Mesendoderm (in vitro differentiated cells): ENCODE measurements around the gene SMIM20.

Experiments used
- DNase-seq: peaks from one replicate; pipeline ENCODE4 v3.0.0; 2013
- H2AK5ac ChIP-seq: 2 replicates; pipeline ENCODE4 v1.6.1; 2013; ENCODE audit warnings: low read length, inconsistent platforms
- H2BK120ac ChIP-seq: 2 replicates; pipeline ENCODE4 v1.6.1; 2013; ENCODE audit warnings: low read depth, mild to moderate bottlenecking, low read length, moderate library complexity, mixed read lengths
- H2BK15ac ChIP-seq: replicated peaks from 2 replicates; pipeline ENCODE4 v1.6.1; 2013; ENCODE audit warnings: low read depth, mild to moderate bottlenecking, moderate library complexity
- H2BK5ac ChIP-seq: 2 replicates; pipeline ENCODE4 v1.6.1; 2013; ENCODE audit warnings: low read length, inconsistent platforms
- H3K18ac ChIP-seq: 2 replicates; pipeline ENCODE4 v1.6.1; 2013; ENCODE audit warnings: mild to moderate bottlenecking, low read length, mixed read lengths
- H3K23ac ChIP-seq: one replicate; pipeline ENCODE4 v1.6.1; 2013; ENCODE audit warnings: low read length
- H3K27ac ChIP-seq: 2 replicates; pipeline ENCODE4 v1.5.1; 2013; ENCODE audit warnings: low read depth, mild to moderate bottlenecking, inconsistent platforms, low read length, moderate library complexity
- H3K27me3 ChIP-seq: 2 replicates; pipeline ENCODE4 v1.6.1; 2013; ENCODE audit warnings: low read length, control low read depth, mild to moderate bottlenecking, inconsistent platforms; ENCODE audit not compliant: insufficient read depth, poor library complexity
- H3K36me3 ChIP-seq: 2 replicates; pipeline ENCODE4 v1.6.1; 2013; ENCODE audit warnings: low read length, inconsistent platforms; ENCODE audit not compliant: control insufficient read depth, insufficient read depth
- H3K4ac ChIP-seq: one replicate; pipeline ENCODE4 v1.6.1; 2013; ENCODE audit warnings: low read depth, mild to moderate bottlenecking, low read length, moderate library complexity
- H3K4me1 ChIP-seq: 2 replicates; pipeline ENCODE4 v1.6.1; 2013; ENCODE audit warnings: low read depth, low read length, inconsistent platforms; ENCODE audit not compliant: control insufficient read depth
- H3K4me2 ChIP-seq: 2 replicates; pipeline ENCODE4 v1.6.1; 2013; ENCODE audit warnings: low read length
- H3K4me3 ChIP-seq: 2 replicates; pipeline ENCODE4 v1.5.1; 2013; ENCODE audit warnings: mild to moderate bottlenecking, low read length
- H3K56ac ChIP-seq: one replicate; pipeline ENCODE4 v1.6.1; 2013; ENCODE audit warnings: low read length
- H3K79me1 ChIP-seq: 2 replicates; pipeline ENCODE4 v1.6.1; 2013; ENCODE audit warnings: low read length, inconsistent platforms
- H3K79me2 ChIP-seq: 2 replicates; pipeline ENCODE4 v1.6.1; 2013; ENCODE audit warnings: mild to moderate bottlenecking, low read length; ENCODE audit not compliant: control insufficient read depth, insufficient read depth
- H3K9ac ChIP-seq: 2 replicates; pipeline ENCODE4 v1.6.1; 2013; ENCODE audit warnings: low read length, inconsistent platforms
- H4K5ac ChIP-seq: one replicate; pipeline ENCODE4 v1.6.1; 2013; ENCODE audit warnings: low read length
- H4K8ac ChIP-seq: one replicate; pipeline ENCODE4 v1.6.1; 2013; ENCODE audit warnings: low read depth, mild to moderate bottlenecking, control low read depth, low read length, moderate library complexity
- WGBS: extraction: QIAGEN DNeasy Blood & Tissue Kit; methylation state at CpG from one replicate; pipeline ENCODE4 v1.1.7; 2013; ENCODE audit warnings: low lambda C conversion rate, missing lambda C conversion rate; ENCODE audit not compliant: insufficient coverage; ENCODE audit errors: extremely low coverage; 5-methylcytosine and 5-hydroxymethylcytosine counted together

The SMIM20 gene

DNA sequence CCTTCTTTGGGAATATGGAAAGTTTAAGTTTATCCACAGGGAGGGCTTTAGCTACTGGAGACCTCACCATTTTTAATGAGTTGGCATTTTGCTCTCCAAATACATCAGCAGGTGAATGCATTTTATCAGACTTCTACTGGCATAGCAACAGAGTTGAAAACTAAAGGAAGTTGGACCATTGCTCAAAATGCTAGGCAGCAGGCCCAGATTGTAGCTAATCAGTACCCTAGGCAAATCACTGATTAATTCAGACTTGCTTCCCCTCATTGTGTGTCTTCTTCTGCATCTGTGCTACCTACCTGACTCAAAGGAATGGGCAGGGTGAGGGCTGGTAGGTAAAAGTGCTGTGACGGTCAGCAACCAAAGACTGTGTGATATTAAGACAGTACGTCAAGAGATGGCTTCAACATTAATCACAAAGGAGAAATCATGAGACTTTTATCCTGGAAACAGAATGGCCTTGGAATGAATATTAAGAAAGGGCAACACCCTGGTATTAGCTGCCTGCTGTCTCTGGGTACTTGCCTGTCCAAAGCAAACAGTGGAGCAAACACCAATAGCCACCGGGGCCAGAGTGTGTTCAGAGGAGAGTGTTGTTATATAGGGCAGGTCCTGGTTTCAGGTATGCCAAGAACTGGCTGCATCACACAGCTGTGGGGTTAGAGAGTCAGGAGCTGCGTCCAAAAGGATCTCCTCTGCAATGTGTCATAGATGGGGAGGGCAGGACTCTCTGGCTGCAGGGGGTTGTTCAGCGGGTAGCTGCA lies 17.1 kb upstream of the SMIM20 start:
- no peak overlapping the region for H4K5ac ChIP-seq
- no peak overlapping the region for H4K8ac ChIP-seq
- no peak overlapping the region for H3K9ac ChIP-seq
- H3K79me2 ChIP-seq = no peaks in the 10 kb centered on the region
- H3K79me1 ChIP-seq = no peaks in the 10 kb centered on the region
- no peak overlapping the region for H3K4me2 ChIP-seq
- H3K4me3 ChIP-seq = no peak overlapping the region
- H3K56ac ChIP-seq = no peak overlapping the region
- no peak overlapping the region for H2AK5ac ChIP-seq
- no peak overlapping the region for H3K23ac ChIP-seq
- no peak overlapping the region for H3K18ac ChIP-seq
- WGBS = no CpG with 5 or more reads among the region's 5 CpGs
- H2BK5ac ChIP-seq = no peak overlapping the region
- no peaks in the 10 kb centered on the region for H3K36me3 ChIP-seq
- no peak overlapping the region for H2BK120ac ChIP-seq
- no peak for DNase-seq
- no peak overlapping the region for H3K27ac ChIP-seq
- no peak overlapping the region for H2BK15ac ChIP-seq
- H3K4me1 ChIP-seq = peaks cover under 1% of the 10 kb centered on the region
- no peak overlapping the region for H3K4ac ChIP-seq
- no peaks in the 10 kb centered on the region for H3K27me3 ChIP-seq

DNA sequence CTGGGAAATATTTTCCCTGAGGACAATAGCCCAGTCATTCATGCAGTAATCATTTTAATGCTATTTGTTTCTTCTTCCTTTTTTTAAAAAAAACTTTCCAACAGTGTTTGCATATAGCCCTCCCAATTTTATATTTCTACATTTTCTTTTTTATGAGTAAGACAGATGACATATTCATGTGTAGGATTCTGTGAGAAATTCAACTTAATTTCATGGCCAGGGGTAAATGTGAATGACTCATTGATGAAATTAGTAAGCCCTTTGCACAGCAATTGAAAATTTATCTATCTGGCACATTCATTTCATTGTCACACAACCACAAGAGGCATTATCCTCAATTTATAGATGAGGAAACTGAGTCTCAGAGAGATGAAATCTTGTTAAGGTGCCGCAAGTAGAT lies 13.7 kb upstream of the SMIM20 start:
- H3K56ac ChIP-seq = no peak overlapping the region
- no peak overlapping the region for H3K9ac ChIP-seq
- no peak overlapping the region for H3K23ac ChIP-seq
- no peak overlapping the region for H3K18ac ChIP-seq
- H4K8ac ChIP-seq = no peak overlapping the region
- no peaks in the 10 kb centered on the region for H3K27me3 ChIP-seq
- no peak overlapping the region for H3K4me2 ChIP-seq
- H2BK5ac ChIP-seq = no peak overlapping the region
- H3K36me3 ChIP-seq = no peaks in the 10 kb centered on the region
- no peak overlapping the region for H2AK5ac ChIP-seq
- H2BK15ac ChIP-seq = no peak overlapping the region
- DNase-seq = no peak
- H4K5ac ChIP-seq = no peak overlapping the region
- no peak overlapping the region for H2BK120ac ChIP-seq
- no peak overlapping the region for H3K4ac ChIP-seq
- H3K4me3 ChIP-seq = no peak overlapping the region
- no CpG with 5 or more reads among the region's 1 CpG for WGBS
- H3K79me1 ChIP-seq = no peaks in the 10 kb centered on the region
- no peak overlapping the region for H3K27ac ChIP-seq
- no peaks in the 10 kb centered on the region for H3K4me1 ChIP-seq
- no peaks in the 10 kb centered on the region for H3K79me2 ChIP-seq

DNA sequence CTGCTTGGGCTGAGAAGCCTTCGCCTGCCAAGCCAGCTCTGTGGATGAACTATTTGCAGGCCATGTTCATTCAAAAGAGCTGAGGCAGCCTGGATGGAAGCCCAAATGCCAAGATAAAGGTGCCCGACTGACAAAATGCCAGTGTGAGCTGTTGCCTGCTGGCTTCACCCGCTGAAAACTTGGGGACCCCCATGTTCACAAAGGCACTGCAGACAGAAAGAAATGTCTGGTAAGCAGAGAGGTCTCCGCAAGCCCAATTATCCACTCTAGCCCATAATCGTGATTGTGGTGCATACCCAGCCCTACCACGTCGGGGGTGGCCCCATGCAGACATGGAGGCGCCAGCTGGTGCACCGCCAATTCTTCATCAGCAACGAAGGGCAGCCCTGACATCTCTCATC lies 13.0 kb upstream of the SMIM20 start:
- Histone ChIP-seq H3K79me2 (no peaks in the 10 kb centered on the region), H2BK120ac (no peak overlapping the region), H3K27me3 (no peaks in the 10 kb centered on the region), H3K4me3 (no peak overlapping the region), H3K27ac (no peak overlapping the region), H4K5ac (no peak overlapping the region), H3K18ac (no peak overlapping the region), H2BK5ac (no peak overlapping the region), H3K36me3 (no peaks in the 10 kb centered on the region), H2BK15ac (no peak overlapping the region), H3K9ac (no peak overlapping the region), H3K23ac (no peak overlapping the region), H3K4me2 (no peak overlapping the region), H4K8ac (no peak overlapping the region), H3K4me1 (no peaks in the 10 kb centered on the region), H3K4ac (no peak overlapping the region), H3K79me1 (no peaks in the 10 kb centered on the region), H3K56ac (no peak overlapping the region), H2AK5ac (no peak overlapping the region)
- DNase-seq = no peak
- no CpG with 5 or more reads among the region's 10 CpGs for WGBS

DNA sequence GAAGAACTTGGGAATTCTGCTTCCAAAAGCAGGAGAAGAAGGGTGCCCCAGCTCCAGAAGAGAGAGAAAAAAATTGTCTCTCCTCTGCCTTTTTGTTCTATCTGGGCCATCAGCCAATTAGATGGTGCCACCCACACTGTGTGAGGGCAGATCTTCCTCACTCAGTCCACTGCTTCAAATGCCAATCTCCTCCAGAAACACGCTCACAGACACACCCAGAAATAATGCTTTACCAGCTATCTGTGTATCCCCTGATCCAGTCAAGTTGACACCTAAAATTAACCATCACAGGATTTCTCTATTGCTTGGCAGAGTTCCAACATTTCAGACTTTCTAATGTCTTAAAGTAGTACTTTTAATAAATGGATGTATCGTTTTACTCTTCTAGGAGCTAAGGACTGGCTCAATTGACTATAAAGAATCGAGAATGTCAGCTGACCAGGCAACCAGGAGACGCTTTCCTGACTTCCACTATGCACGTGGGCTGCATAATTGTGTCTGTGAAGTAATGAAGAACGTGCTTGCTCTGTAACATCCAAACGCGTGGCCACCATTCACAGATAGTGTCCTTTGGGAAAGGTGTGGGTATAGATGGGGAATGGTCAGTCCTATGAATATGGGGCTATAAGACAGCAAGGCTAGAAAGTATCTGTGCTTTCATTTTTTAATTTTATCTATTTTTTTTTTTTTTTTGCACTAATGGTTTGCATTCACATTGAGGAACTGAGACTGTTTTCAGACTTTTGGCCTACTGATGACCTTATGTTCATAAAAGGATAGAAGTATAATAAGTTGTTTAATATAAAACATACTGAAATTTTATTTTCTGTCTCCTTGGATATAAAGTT lies 9.9 kb upstream of the SMIM20 start:
- no peaks in the 10 kb centered on the region for H3K36me3 ChIP-seq
- no peak overlapping the region for H3K4me2 ChIP-seq
- no peak overlapping the region for H3K9ac ChIP-seq
- no peak overlapping the region for H3K4me3 ChIP-seq
- H2BK15ac ChIP-seq = no peak overlapping the region
- no peak for DNase-seq
- no peaks in the 10 kb centered on the region for H3K27me3 ChIP-seq
- no peak overlapping the region for H3K27ac ChIP-seq
- H4K5ac ChIP-seq = no peak overlapping the region
- no peaks in the 10 kb centered on the region for H3K79me2 ChIP-seq
- no peak overlapping the region for H3K23ac ChIP-seq
- no peak overlapping the region for H2BK5ac ChIP-seq
- no peak overlapping the region for H3K4ac ChIP-seq
- H3K4me1 ChIP-seq = no peaks in the 10 kb centered on the region
- H3K18ac ChIP-seq = no peak overlapping the region
- H3K56ac ChIP-seq = no peak overlapping the region
- no peak overlapping the region for H2AK5ac ChIP-seq
- H2BK120ac ChIP-seq = no peak overlapping the region
- no peaks in the 10 kb centered on the region for H3K79me1 ChIP-seq
- H4K8ac ChIP-seq = no peak overlapping the region
- WGBS = no CpG with 5 or more reads among the region's 8 CpGs

DNA sequence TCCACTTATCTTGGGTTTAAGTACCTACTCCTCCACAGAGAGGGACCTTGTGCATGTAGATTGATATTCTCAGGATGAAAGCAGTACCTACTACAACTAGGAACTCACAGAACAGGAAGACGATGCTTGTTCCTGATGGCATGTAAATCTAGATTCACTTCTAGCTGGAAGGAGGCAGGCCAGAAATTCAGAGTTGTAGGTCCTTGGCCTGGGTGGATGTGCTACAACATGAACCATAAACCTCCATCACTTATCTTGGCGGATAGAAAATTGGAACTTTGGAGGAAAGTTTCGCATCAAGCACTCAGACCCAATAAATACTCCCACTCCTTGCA lies 9.3 kb upstream of the SMIM20 start:
- Histone ChIP-seq H4K5ac (no peak overlapping the region), H3K4ac (no peak overlapping the region), H3K4me1 (no peaks in the 10 kb centered on the region), H2BK120ac (no peak overlapping the region), H3K9ac (no peak overlapping the region), H3K36me3 (no peaks in the 10 kb centered on the region), H3K18ac (no peak overlapping the region), H3K79me1 (no peaks in the 10 kb centered on the region), H2AK5ac (no peak overlapping the region), H2BK15ac (no peak overlapping the region), H3K56ac (no peak overlapping the region), H3K4me2 (no peak overlapping the region), H4K8ac (no peak overlapping the region), H2BK5ac (no peak overlapping the region), H3K4me3 (no peak overlapping the region), H3K27ac (no peak overlapping the region), H3K79me2 (no peaks in the 10 kb centered on the region), H3K27me3 (no peaks in the 10 kb centered on the region), H3K23ac (no peak overlapping the region)
- WGBS = no CpG with 5 or more reads among the region's 3 CpGs
- DNase-seq = no peak
